Measurements from ENCODE around the gene TMEM184C. TPM values are rescaled to one million over a fixed set of nuclear protein-coding genes. Genes with fewer than 3 reads are reported as not detected.

Gene TMEM184C
- total and polyA plus RNA-seq, 7 donors = 12.3 to 40.4 (median 18.9) TPM

DNA sequence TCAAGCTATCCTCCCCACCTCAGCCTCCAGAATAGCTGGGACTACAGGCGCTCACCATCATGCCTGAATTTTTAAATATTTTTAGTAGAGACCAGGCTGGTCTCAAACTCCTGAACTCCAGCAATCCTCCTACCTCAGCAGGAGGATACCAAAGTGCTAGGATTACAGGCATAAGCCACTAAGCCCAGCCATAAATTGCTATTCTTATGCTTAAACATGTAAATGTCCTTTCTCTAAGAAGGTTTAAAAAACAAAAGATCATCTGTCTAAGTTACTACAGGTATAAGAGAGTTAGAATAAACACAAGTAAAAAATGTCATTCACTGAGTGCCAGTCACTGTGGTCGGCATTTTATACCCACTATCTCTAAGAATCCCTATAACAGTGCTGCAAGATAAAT is 38.4 kb downstream of the TMEM184C start:
- WGBS, 3 donors = 94 to 99% (median 98%) methylated on average over 2 of the region's 2 CpGs
- ATAC-seq (no peak), DNase-seq (no peak)
- TF ChIP-seq, protein P1, sequence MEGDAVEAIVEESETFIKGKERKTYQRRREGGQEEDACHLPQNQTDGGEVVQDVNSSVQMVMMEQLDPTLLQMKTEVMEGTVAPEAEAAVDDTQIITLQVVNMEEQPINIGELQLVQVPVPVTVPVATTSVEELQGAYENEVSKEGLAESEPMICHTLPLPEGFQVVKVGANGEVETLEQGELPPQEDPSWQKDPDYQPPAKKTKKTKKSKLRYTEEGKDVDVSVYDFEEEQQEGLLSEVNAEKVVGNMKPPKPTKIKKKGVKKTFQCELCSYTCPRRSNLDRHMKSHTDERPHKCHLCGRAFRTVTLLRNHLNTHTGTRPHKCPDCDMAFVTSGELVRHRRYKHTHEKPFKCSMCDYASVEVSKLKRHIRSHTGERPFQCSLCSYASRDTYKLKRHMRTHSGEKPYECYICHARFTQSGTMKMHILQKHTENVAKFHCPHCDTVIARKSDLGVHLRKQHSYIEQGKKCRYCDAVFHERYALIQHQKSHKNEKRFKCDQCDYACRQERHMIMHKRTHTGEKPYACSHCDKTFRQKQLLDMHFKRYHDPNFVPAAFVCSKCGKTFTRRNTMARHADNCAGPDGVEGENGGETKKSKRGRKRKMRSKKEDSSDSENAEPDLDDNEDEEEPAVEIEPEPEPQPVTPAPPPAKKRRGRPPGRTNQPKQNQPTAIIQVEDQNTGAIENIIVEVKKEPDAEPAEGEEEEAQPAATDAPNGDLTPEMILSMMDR (IDR thresholded peaks at IDR 0.05) = no peak
- no peaks in the 10 kb centered on the region for H3K27me3 ChIP-seq (ENCODE audit: insufficient read depth in 3 of 3, low read length in 2 of 3)
- H3K9me3 ChIP-seq = no peaks in the 10 kb centered on the region
- H3K27ac ChIP-seq = no peak overlapping the region
- H3K36me3 ChIP-seq (ENCODE audit: insufficient read depth in 1 of 2, low read depth in 1 of 2) = peaks cover 0 to 62% of the 10 kb centered on the region in 2 donors
- no peak overlapping the region for H3K4me3 ChIP-seq
- H3K4me1 ChIP-seq = no peaks in the 10 kb centered on the region
- intact Hi-C loops (cut with DNase I) = no loop called here

DNA sequence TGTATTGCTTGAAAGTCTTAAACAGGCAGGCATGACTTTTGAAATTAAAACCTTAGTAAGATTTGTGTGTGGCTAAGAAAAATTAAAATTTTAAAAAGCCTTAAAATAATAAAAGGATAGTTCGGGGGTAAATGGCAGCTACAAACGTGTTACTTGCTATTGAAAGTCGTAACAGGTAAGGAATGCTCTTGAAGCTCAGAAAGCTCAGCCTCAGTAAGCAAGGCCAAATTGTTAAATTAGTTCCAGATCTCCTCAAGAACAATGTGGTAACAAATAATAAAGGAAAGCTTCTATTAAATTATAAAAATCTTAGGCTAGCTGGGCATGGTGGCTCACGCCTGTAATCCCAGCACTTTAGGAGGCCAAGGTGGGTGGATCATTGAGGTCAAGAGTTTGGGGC is 41.3 kb downstream of the TMEM184C start:
- H3K27ac ChIP-seq = no peak overlapping the region
- WGBS, 3 donors = 88 to 93% (median 93%) methylated on average over 4 of the region's 4 CpGs
- no peak for ATAC-seq
- H3K27me3 ChIP-seq (ENCODE audit: insufficient read depth in 3 of 3, low read length in 2 of 3) = no peaks in the 10 kb centered on the region
- DNase-seq = no peak
- TF ChIP-seq, protein P1 (IDR thresholded peaks at IDR 0.05) = no peak
- no peaks in the 10 kb centered on the region for H3K9me3 ChIP-seq
- intact Hi-C loops (cut with DNase I) = no loop called here
- no peaks in the 10 kb centered on the region for H3K4me1 ChIP-seq
- H3K36me3 ChIP-seq (ENCODE audit: insufficient read depth in 1 of 2, low read depth in 1 of 2) = peaks cover 0 to 77% of the 10 kb centered on the region in 2 donors
- H3K4me3 ChIP-seq = no peak overlapping the region

DNA sequence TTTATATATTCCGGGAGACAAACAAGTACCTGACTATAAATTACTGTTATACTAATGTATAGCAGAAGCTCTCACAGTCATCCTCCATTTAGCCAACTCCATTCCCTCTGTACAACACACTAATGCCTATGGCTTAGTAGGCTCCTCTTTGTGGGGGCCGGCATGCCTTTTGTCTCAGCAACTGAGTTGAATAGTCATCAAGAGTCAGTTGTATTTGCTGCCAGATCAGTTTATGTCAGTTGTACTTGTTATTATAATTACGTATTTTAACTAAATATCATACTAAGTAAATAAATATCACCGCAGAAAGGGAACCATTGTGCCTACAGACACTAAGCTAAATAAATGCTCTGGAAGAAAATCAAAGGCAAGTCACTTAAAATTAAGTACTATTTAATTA is 56.9 kb downstream of the TMEM184C start:
- peaks cover 0 to 38% of the 10 kb centered on the region in 2 donors for H3K36me3 ChIP-seq (ENCODE audit: insufficient read depth in 1 of 2, low read depth in 1 of 2)
- ATAC-seq = no peak
- TF ChIP-seq, protein P1 (IDR thresholded peaks at IDR 0.05) = no peak

DNA sequence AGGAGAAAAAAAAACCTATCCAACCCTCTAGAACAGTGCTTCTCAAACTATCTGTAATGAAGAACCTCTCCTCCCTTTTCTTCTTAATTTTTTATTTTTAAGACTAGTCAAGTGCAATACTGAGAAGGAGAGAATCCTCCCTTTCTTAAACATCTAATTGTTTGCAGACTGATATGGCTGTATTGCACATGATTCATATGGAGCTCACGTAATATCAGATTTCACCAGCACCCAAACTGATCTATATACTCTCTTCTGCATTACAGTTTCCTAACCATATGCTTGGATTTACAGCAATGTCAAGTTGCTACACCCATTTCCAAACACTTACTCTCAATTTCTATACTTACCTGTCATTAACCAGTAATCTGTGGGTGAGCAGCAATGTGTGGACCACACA is 57.3 kb downstream of the TMEM184C start:
- WGBS, 3 donors = 97 to 100% (median 100%) methylated on average over 1 of the region's 1 CpG
- TF ChIP-seq, protein P1 (IDR thresholded peaks at IDR 0.05) = no peak
- Histone ChIP-seq H3K27ac (no peak overlapping the region), H3K4me3 (no peak overlapping the region), H3K36me3 (ENCODE audit: insufficient read depth in 1 of 2, low read depth in 1 of 2) (peaks cover 0 to 35% of the 10 kb centered on the region in 2 donors), H3K4me1 (no peaks in the 10 kb centered on the region), H3K27me3 (ENCODE audit: insufficient read depth in 3 of 3, low read length in 2 of 3) (no peaks in the 10 kb centered on the region), H3K9me3 (no peaks in the 10 kb centered on the region)
- ATAC-seq (no peak), DNase-seq (no peak)
- intact Hi-C loops (cut with DNase I) = no loop called here

More for the DNA sequence above, 56.9 kb downstream of the TMEM184C start:
- DNase-seq = no peak
- Histone ChIP-seq H3K4me3 (no peak overlapping the region), H3K27ac (no peak overlapping the region), H3K9me3 (no peaks in the 10 kb centered on the region), H3K4me1 (no peaks in the 10 kb centered on the region), H3K27me3 (ENCODE audit: insufficient read depth in 3 of 3, low read length in 2 of 3) (no peaks in the 10 kb centered on the region)
- 92 to 94% (median 92%) methylated on average over 4 of the region's 4 CpGs for WGBS, 3 donors
- intact Hi-C loops (cut with DNase I) = no loop called here

DNA sequence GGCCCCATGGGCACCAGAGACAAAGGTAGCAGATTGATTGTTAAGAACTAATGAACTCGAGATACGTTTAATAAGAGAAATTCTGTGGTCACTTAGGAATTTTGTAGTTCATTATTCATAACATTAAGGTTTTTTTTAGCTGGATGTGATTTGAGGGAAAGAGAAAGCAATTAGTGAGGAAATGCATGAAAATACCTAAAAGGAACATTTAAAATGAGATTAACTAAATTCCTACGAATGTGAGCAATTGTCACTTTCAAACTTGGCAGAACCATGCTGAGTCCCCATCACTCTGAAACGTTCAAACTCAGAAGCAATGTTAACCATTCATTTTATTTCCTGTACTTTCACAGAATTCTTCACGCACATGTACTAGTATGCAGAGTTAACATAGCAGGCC is 60.9 kb downstream of the TMEM184C start:
- no peak overlapping the region for H3K27ac ChIP-seq
- H3K36me3 ChIP-seq (ENCODE audit: insufficient read depth in 1 of 2, low read depth in 1 of 2) = peaks cover 0 to 5% of the 10 kb centered on the region in 2 donors
- peaks cover 3% of the 10 kb centered on the region for H3K4me1 ChIP-seq
- intact Hi-C loops (cut with DNase I) = no loop called here
- H3K9me3 ChIP-seq = no peaks in the 10 kb centered on the region
- TF ChIP-seq, protein P1 (IDR thresholded peaks at IDR 0.05) = no peak
- H3K4me3 ChIP-seq = no peak overlapping the region
- no peaks in the 10 kb centered on the region for H3K27me3 ChIP-seq (ENCODE audit: insufficient read depth in 3 of 3, low read length in 2 of 3)
- no peak for ATAC-seq
- 50 to 58% (median 52%) methylated on average over 5 of the region's 5 CpGs for WGBS, 3 donors
- no peak for DNase-seq

Data from psoas muscle (tissue), 8 donors.